OCI-LY7 (cell line): ENCODE results near the gene NEDD9. TPM values are rescaled to one million over a fixed set of nuclear protein-coding genes. Genes with fewer than 3 reads are reported as not detected.

ENCODE experiments used
- BruUV-seq: library from RNA; stranded (reverse); fragments of 400-500 nt; replicated peaks from 2 replicates; lab custom pipeline; 2021; lab: Mats Ljungman, UMichigan
- CTCF ChIA-PET: fragments of 300-600 bp; sonication (Branson Sonifier 250); formaldehyde crosslinking; loops from one replicate; lab custom pipeline; 2022; ENCODE audit warnings: antibody characterized with exemption; ENCODE audit not compliant: unreplicated experiment; lab: Charles Lee
- POLR2A ChIA-PET: fragments of 300-600 bp; sonication (Branson Sonifier 250); formaldehyde crosslinking; loops from one replicate; lab custom pipeline; 2022; ENCODE audit warnings: antibody characterized with exemption; lab: Charles Lee
- DNase-seq: peaks from one replicate; pipeline ENCODE4 v3.0.0-alpha.2; 2015; ENCODE audit warnings: low spot score
- H2AFZ ChIP-seq: fragments of 200-600 bp; sonication (generic), shearing (Covaris generic); 2 replicates; pipeline ENCODE4 v1.6.1; 2014; ENCODE audit warnings: mild to moderate bottlenecking, antibody characterized with exemption, low read length, moderate library complexity
- H3K27ac ChIP-seq: fragments of 200-600 bp; sonication (generic); 2 replicates; pipeline ENCODE4 v1.5.1; 2014; ENCODE audit warnings: mixed run types, low read depth, mild to moderate bottlenecking, moderate library complexity, low read length, inconsistent platforms; ENCODE audit not compliant: poor library complexity, severe bottlenecking
- H3K36me3 ChIP-seq: fragments of 200-600 bp; sonication (generic); 2 replicates; pipeline ENCODE4 v1.6.1; 2014; ENCODE audit warnings: mild to moderate bottlenecking, antibody characterized with exemption, low read length, moderate library complexity, mixed read lengths; ENCODE audit not compliant: insufficient read depth
- H3K4me1 ChIP-seq: fragments of 200-600 bp; sonication (generic); 2 replicates; pipeline ENCODE4 v1.5.1; 2014; ENCODE audit warnings: mild to moderate bottlenecking, low read length; ENCODE audit not compliant: insufficient read depth, poor library complexity, severe bottlenecking
- H3K4me2 ChIP-seq: fragments of 200-600 bp; sonication (generic); 2 replicates; pipeline ENCODE4 v1.6.1; 2014; ENCODE audit warnings: mild to moderate bottlenecking, low read length
- H3K4me3 ChIP-seq: fragments of 200-600 bp; sonication (generic); 2 replicates; pipeline ENCODE4 v1.5.1; 2014; ENCODE audit warnings: mild to moderate bottlenecking, low read depth, low read length; ENCODE audit not compliant: poor library complexity, severe bottlenecking
- H3K79me2 ChIP-seq: fragments of 200-600 bp; sonication (generic); 2 replicates; pipeline ENCODE4 v1.6.1; 2016; ENCODE audit warnings: low read depth, mild to moderate bottlenecking, low read length, moderate library complexity, mixed read lengths; ENCODE audit not compliant: insufficient read depth
- H3K9me2 ChIP-seq: fragments of 200-600 bp; sonication (generic); 2 replicates; pipeline ENCODE4 v1.6.1; 2016; ENCODE audit warnings: mild to moderate bottlenecking, low read length, mixed read lengths; ENCODE audit not compliant: insufficient read depth
- H3K9me3 ChIP-seq: fragments of 200-600 bp; sonication (generic); 2 replicates; pipeline ENCODE4 v1.6.1; 2014; ENCODE audit warnings: mild to moderate bottlenecking, mixed run types, low read length, mixed read lengths
- H4K20me1 ChIP-seq: fragments of 200-600 bp; sonication (generic); 2 replicates; pipeline ENCODE4 v1.6.1; 2014; ENCODE audit warnings: mild to moderate bottlenecking, antibody characterized with exemption, low read length, moderate library complexity, mixed read lengths; ENCODE audit not compliant: insufficient read depth
- CTCF ChIP-seq: fragments of 200-600 bp; sonication (generic); conservative IDR thresholded peaks from 2 replicates; pipeline ENCODE4 v1.5.1; 2014; ENCODE audit warnings: mild to moderate bottlenecking, antibody characterized with exemption, low read length, moderate library complexity, mixed read lengths
- EZH2phosphoT487 ChIP-seq: fragments of 200-600 bp; sonication (generic); IDR thresholded peaks from 2 replicates; pipeline ENCODE4 v1.6.1; 2018; ENCODE audit warnings: low read depth, borderline replicate concordance, mild to moderate bottlenecking, mixed run types, antibody characterized with exemption, low read length, moderate library complexity, mixed read lengths
- intact Hi-C: fragments of 100-400 bp; cut with micrococcal nuclease; formaldehyde crosslinking; loops from one replicate; pipeline ENCODE4 v1.10.0; 2022; ENCODE audit not compliant: unreplicated experiment
- total RNA-seq, 2 experiments: library from RNA; depleted of rRNA in 1 of 2; stranded (reverse); fragments of >200 nt in 1 of 2; shearing (Covaris generic) in 1 of 2; gene quantifications; 2 replicates each; pipeline ENCODE4 v1.2.3, GENCODE V29; 2014 to 2022

Gene NEDD9
- total RNA-seq, 2 experiments from 2014 or later: 13.0 to 41.6 TPM

DNA sequence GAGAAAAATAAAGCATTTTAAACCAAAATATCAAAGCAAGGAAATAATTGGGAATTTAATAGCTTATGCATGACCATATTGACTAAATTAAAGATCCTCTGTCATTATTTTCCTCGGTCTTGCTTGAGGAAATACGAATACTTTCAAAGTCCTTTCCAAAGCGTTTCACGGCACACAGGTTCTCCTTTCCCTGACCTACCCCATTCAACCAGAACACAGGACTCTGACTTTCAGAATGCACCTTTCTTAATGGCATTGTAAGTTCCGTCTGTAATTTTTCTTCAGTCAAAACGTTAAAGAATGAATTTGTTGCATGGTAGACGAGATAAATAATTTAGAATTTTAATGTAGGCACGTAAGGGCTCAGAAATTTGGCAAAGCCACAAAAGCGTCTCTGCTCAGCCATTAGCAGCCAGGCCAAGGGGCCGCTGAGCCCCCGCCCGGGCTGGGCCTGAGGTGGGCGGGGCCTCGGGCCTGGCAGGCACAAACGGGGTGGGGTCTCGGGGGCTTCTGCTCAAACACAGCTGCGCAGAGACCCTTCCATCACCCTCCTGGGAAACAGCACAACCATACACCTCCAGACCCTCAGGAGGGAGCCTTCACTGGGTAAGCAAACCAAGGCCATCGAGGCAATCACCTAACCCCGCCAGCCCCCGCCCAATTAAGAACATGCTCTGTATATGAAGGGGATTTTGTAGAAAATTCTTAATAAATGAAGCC is 3.4 kb downstream of the NEDD9 start:
- H3K4me3 ChIP-seq: no peak overlapping the region
- CTCF ChIA-PET: interaction anchor here (0.5 kb wide), 1 partner anchor 8 kb away, joined by 3 read pairs; no protein-coding TSS in a partner anchor
- DNase-seq: no peak

GRCh38 chr6:11227698-11228097 is 4.8 kb downstream of the NEDD9 start:
- POLR2A ChIA-PET: no interaction called here
- Histone ChIP-seq H3K9me3 (no peaks in the 10 kb centered on the region), H3K36me3 (no peaks in the 10 kb centered on the region), H3K4me1 (peaks cover 10% of the 10 kb centered on the region), H3K4me3 (no peak overlapping the region), H3K79me2 (no peaks in the 10 kb centered on the region), H3K27ac (no peak overlapping the region), H3K4me2 (no peak overlapping the region), H2AFZ (no peak overlapping the region), H4K20me1 (peaks cover 9% of the 10 kb centered on the region; the same call in 1 of the 2 replicates), H3K9me2 (no peaks in the 10 kb centered on the region)
- DNase-seq: no peak
- CTCF ChIA-PET: no interaction called here
- intact Hi-C loops: no loop called here
- BruUV-seq: no TSS peak
- TF ChIP-seq EZH2phosphoT487 (no peak), CTCF (no peak)

More for the DNA sequence above, 3.4 kb downstream of the NEDD9 start:
- Histone ChIP-seq H3K27ac (no peak overlapping the region), H3K4me1 (peaks cover 18% of the 10 kb centered on the region), H3K36me3 (no peaks in the 10 kb centered on the region), H3K9me3 (no peaks in the 10 kb centered on the region), H3K9me2 (no peaks in the 10 kb centered on the region), H2AFZ (no peak overlapping the region), H4K20me1 (peaks cover 9% of the 10 kb centered on the region; the same call in 1 of the 2 replicates), H3K79me2 (no peaks in the 10 kb centered on the region), H3K4me2 (no peak overlapping the region)
- intact Hi-C loops: no loop called here
- POLR2A ChIA-PET: interaction anchor here (1.7 kb wide), 1 partner anchor 156 kb away, joined by 4 read pairs; no protein-coding TSS in a partner anchor
- BruUV-seq: no TSS peak
- TF ChIP-seq EZH2phosphoT487 (no peak), CTCF (no peak)

- BruUV-seq: no TSS peak
- ChIA-PET POLR2A (no interaction called here), CTCF (no interaction called here)
- DNase-seq: no peak
- TF ChIP-seq EZH2phosphoT487 (no peak), CTCF (no peak)
- H4K20me1 ChIP-seq: no peaks in the 10 kb centered on the region
- H3K4me3 ChIP-seq: no peak overlapping the region
- no peaks in the 10 kb centered on the region for H3K79me2 ChIP-seq
- H3K4me1 ChIP-seq: peaks cover 4% of the 10 kb centered on the region
- H3K9me2 ChIP-seq: no peaks in the 10 kb centered on the region
- no peaks in the 10 kb centered on the region for H3K36me3 ChIP-seq
- H3K27ac ChIP-seq: no peak overlapping the region
- H3K9me3 ChIP-seq: no peaks in the 10 kb centered on the region
- intact Hi-C loops: no loop called here
- H2AFZ ChIP-seq: no peak overlapping the region
- H3K4me2 ChIP-seq: no peak overlapping the region
These were observed 6.5 kb downstream of the NEDD9 start for GRCh38 chr6:11226005-11226404.
